Activated CD4-positive, alpha-beta T cell treated with anti-CD3 and anti-CD28 coated beads for 48 hours (primary cell): ENCODE data around the gene TPPP2.
"Not testable (repeated sequence)": the region's sequence is repeated elsewhere in the genome, so short reads cannot be mapped to it uniquely, and the experiment has no call there.

Experiments used
- DNase-seq: peaks from one replicate; pipeline ENCODE4 v3.0.0-alpha.2; 2020

TPPP2 gene

GRCh38 chr14:21039585-21040369 lies 9.8 kb downstream of the TPPP2 start:
- DNase-seq = peak; percentile 10

DNA sequence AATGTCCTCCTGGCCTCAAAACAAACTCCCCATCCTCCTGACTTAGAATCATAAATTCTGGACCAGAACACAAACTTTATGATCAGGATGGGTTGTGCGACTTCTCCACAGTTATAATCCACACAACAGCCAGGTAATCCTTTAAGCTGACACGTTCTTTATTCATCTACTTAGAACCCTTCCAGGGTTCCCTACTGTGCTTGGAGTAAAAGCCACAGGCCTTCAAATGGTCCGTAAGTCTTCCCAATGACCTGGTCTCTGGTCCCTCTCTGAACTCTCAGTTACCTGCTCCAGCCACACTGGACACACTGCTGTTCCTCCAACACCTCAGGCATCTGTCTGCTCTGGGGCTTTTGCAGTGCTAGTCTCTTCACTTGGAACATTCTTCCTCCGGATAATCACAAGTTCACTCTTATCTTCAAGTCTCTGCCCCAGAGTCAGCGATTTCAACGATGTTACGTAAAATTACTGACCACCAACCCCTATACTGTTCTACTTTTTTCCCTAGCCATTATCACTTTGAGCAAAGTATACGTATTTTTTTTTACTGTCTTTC lies 10.4 kb downstream of the TPPP2 start:
- no peak for DNase-seq

DNA sequence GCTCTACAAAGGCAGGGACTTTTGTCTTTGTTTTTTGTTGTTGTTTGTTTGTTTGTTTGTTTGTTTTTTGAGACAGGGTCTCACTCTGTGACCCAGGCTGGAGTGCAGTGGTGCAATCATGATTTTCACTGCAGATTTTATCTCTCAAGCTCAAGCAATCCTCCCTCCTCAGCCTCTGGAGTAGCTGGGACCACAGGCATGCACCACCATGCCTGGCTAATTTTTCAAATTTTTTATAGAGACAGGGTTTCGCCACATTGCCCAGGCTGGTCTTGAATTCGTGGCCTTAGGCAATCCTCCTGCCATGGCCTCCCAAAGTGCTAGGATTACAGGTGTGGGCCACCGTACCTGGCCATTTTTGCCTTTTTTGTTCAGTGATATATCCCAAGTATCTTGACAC lies 10.9 kb downstream of the TPPP2 start:
- DNase-seq = not testable (repeated sequence)

DNA sequence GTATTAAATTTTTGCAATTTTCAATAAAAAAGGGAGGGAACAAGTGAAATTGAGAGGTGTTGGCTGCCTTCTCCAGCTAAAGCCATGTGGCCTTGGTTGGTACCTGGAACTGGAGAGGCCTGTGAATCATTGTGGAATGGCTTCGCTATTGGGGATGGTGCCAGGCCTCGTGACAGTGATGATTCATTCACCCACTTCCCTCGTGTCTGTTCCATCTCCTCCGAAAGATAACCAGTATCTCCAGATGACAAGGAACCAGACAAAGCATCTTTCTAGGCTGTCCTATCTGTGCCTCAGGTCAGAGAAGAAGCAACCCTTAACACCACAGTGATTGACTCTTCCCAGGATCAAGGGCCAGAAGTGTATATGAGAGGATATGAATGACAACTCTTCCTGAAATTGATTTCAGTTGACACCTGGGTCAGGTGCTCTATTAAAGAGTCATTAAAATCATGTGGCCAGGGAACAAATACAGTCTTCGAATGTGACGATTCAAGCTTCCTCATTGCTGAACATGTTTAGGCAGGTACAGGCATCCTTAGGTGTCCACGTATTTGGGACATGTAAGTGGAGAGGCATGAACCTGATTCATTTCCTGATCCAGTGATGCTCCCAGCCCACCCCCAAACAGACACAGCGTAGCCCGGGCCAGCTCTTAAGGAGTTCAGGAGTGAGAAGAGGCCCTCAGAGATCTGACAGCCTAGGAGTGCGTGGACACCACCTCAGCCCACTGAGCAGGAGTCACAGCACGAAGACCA lies 11.8 kb downstream of the TPPP2 start, which contains the start of gene RNASE7:
RNASE7 (plus strand) TSS at position 687 of the 758 bp plus-strand sequence. CDS start 631 bp downstream, outside the sequence.
- DNase-seq = no peak

- no peak for DNase-seq
Observed at GRCh38 chr14:21042918-21043317, 12.9 kb downstream of the TPPP2 start.

DNA sequence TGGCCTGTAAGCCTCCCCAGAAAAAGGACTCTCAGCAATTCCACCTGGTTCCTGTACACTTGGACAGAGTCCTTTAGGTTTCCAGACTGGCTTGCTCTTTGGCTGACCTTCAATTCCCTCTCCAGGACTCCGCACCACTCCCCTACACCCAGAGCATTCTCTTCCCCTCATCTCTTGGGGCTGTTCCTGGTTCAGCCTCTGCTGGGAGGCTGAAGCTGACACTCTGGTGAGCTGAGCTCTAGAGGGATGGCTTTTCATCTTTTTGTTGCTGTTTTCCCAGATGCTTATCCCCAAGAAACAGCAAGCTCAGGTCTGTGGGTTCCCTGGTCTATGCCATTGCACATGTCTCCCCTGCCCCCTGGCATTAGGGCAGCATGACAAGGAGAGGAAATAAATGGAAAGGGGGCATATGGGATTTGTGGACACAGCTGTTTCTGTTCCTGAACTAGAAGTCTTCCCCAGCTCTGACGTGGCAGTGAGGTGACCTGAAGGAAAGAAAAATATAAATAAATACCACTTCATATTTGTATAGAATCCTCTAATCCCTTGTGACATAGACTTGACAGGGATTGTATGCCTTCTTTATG lies 13.5 kb downstream of the TPPP2 start:
- DNase-seq = no peak

- no peak for DNase-seq
Observed at GRCh38 chr14:21043974-21044618, 14.1 kb downstream of the TPPP2 start.

- DNase-seq = no peak
Observed at GRCh38 chr14:21047378-21047781, 17.4 kb downstream of the TPPP2 start.

DNA sequence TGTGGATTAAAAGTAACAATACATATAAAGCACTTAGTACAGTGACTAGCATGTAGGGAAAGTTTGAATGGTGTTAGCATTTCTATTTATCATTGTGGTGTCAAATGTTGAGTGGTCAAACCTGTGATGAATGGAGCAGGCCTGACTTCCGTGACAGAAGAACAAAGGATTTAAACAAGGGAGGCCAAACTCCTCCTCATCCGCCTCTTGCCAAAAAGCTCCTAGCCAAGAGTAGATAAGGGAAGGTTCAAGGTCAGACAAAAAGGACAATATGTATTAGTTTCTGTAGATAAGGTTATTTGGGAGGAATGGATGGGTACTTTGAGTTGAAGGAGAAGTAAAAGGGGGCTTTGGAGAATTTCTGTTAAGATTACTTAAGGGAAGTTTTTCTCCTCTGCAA lies 18.6 kb downstream of the TPPP2 start:
- no peak for DNase-seq

DNA sequence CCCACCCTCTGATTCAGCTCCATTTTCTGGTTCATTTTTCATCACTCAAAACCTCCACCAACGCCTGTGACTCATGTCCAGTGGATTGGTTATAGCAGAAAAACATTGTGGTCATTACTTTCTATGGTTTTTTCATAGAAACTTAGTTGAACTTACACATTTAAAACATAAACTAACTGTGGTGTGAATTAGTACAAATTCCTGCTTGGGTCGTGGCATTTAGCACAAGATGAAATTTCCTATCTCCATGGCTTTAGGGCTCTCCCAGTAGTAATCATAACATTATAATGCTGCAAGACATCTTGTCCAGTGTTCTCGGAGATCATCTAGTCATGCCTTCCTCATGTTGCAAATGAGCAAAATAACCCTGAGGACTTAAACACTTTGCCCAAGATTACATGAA lies 19.3 kb downstream of the TPPP2 start:
- no peak for DNase-seq

- no peak for DNase-seq
Observed at GRCh38 chr14:21050597-21050996, 20.6 kb downstream of the TPPP2 start.

DNA sequence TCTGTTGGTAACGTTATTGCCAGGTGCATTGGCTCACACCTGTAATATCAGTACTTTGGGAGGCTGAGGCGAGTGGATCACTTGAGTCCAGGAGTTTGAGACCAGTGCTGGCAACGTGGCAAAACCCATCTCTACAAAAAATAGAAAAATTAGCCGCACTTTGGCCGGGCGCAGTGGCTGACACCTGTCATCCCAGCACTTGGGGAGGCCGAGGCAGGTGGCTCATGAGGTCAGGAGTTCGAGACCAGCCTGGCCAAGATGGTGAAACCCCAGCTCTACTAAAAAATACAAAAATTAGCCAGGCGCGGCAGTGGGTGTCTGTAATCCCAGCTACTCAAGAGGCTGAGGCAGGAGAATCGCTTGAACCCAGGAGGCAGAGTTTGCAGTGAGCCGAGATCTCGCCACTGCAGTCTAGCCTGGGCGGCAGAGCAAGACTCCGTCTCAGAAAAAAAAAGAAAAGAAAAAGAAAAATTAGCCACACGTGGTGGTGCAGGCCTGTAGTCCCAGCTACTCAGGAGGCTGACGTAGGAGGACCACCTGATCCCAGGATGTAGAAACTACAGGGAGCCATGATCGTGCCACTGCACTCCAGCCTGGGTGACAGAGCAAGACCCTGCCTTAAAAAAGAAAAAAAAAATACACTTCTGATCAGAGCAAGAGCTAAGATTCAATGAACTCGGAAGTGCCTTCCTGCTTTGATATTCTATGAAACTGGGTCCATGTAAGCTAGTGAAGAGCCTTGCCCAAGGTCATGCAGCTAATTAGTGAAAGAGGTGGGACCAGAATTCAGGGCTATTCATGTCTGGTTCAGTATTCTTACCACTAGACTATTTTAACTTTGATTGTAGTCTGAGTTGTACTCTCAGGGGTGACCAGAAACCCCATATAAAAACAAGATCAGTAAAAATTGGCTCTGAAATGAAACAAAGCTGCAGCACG lies 23.4 kb downstream of the TPPP2 start:
- no peak for DNase-seq

GRCh38 chr14:21054123-21054767 lies 24.2 kb downstream of the TPPP2 start:
- no peak for DNase-seq

DNA sequence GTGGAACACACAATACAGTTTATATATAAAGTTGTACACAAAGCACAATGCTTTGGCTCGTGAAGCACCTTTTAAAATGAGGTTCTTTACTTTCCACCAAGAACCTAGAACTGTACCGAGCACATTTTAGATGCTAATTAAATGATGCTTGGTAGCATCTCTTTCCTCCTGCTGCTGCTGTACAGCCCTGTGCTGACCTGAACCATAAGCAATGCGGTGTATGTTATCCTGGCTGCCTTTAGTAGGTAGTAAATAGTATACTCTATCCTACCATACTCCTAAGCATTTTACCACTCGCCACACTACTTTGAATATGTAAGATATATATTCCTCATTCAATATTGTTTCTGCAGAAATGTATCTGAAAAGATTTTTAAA lies 24.7 kb downstream of the TPPP2 start:
- no peak for DNase-seq

DNA sequence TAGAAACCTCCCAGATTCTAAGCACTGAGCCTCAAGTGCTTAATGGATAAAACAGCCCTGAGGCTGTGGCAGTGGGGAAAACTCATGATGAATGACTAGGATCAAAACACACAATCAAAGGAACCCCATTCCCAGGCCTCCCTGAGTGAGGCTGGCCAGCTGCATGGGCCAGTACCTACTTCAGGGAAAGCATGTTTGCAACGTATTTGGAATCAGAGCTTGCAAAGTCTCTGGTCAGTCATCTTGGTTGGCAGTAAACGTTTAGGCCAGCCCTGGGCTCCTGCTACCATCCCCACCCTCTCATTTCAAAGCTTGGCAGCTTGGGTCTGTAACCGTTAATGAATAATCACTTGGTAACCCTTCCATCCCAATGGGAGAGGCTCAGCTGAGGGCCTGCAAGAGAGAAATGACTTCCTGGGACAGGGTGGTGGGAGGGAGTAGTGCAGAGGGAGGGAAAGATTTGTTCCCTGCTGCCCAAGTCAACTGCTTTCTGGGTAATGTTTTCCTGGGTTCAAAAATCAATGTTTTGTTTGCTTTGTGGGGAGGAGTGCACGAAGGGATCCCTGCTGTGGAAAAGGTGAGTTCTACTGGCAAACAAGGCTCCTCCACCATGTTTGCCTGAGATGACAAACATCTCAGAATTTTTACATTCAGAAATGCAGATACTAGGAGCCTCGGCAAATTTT lies 25.6 kb downstream of the TPPP2 start:
- no peak for DNase-seq

DNA sequence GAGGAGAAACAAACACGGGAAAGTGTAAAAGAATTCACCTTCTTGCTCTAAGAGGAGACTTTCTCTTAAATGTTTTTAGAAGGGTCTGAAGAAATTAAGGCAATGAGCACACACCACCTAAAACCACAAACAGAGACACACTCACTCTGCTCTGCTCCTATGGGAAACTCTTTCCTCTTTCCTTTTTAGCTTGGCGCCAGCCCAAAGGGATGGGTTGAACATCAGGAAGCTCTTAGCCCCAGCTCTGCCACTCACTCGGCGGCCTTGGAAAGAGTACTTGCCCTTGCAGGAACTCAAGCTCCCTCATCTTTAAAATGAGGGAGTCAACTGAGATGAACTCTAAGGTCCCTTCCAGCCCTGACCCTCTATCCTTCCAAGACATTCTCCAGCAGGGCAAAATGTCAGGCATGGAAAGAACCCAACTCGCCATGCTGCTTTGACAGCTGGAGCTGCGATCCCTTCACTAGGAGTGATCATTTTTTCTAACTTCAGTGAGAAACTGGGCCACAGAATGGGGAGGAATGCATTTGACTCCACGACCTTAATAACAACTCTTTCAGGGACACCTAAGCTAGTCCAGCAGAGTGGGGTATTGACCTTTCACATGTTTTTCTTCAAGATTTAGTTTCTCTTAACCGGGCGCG lies 26.6 kb downstream of the TPPP2 start:
- DNase-seq = no peak

DNA sequence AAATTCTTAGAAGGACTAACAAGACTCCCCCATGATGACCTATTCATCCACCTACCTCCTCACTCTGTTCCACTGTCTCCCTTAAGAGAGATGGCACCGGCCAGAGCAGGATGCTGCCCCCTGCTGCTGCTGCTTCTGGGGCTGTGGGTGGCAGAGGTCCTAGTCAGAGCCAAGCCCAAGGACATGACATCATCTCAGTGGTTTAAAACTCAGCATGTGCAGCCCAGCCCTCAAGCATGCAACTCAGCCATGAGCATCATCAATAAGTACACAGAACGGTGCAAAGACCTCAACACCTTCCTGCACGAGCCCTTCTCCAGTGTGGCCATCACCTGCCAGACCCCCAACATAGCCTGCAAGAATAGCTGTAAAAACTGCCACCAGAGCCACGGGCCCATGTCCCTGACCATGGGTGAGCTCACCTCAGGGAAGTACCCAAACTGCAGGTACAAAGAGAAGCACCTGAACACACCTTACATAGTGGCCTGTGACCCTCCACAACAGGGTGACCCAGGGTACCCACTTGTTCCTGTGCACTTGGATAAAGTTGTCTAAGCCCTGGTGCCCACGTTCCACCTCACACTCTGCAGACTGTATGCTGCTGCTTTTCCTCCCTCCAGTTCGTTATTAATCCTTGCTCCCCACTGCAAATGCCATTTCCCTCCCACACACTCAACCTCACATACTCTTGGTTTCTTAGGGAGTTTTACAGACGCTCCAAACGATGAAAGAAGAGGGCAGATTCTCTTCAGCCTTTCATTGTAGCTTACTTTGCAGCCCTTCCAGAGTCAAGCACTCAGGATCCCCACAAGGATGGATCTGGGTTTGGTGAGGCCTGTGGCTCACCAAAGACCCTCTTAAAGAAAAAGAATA lies 28.0 kb downstream of the TPPP2 start, which contains the start of gene RNASE8:
RNASE8 (plus strand) TSS at position 20 of the 873 bp plus-strand sequence; CDS start at position 91, 71 bp downstream.
- DNase-seq = no peak

DNA sequence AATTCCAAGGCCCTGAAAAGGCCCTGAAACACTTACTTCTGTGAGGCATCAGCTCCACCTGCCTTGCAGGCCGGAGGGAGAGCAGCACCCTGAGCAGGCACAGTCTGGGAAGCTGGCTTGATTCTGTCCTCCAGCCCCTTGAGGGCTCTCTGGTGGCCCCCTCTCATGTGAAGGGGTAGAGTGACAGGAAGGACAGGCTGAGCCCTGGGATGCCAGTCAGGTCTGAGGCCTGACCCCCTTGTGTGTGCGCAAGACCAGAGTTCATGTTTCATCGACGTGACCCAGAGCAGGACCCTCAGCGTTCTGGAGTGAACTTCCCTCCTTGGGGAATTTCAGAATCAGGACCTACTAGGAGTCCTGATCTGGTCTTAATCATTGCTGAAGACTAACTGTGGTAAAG lies 28.9 kb downstream of the TPPP2 start:
- DNase-seq = no peak
